ACHN (cell line): ENCODE results near the gene IFNA16.
"Not testable (repeated sequence)": the region's sequence is repeated elsewhere in the genome, so short reads cannot be mapped to it uniquely, and the experiment has no call there.

ENCODE experiments used
- DNase-seq: peaks from one replicate; pipeline ENCODE4 v3.0.0-alpha.2; 2015
- in situ Hi-C: cut with HindIII; loops from 2 replicates; pipeline ENCODE4 v1.10.0; 2017; ENCODE audit warnings: low sequenced_read_pairs, low pct_ligation_motif_present, low pct_unique_long_range_greater_than_20kb

Gene IFNA16

DNA sequence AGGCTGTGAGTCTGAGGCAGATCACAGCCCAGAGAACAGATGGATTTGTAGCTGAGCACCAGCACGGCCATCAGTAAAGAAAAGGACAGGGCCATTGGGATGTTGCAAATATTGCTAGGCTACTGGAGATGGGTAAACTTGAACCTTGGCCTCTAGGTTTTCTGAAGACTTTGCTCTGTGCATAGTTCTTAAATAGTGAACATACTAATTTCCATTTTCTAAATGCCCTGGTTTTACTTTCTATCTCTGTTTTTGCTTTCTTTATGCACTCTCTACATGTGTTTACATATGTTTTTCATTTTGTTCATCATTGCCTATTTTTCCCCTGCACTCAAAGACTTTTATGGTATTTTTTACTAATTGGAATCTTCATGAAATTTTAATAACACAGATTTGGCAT lies at the start of gene IFNA16:
Gene IFNA16 (minus strand): TSS at position 101 of the 400 bp plus-strand sequence. CDS start 6 bp downstream, at position 95.
- DNase-seq, in situ Hi-C loops: not testable (repeated sequence)

- DNase-seq: no peak
- in situ Hi-C loops: no loop called here
These were observed 48.5 kb upstream of the IFNA16 start for GRCh38 chr9:21265421-21266189.

DNA sequence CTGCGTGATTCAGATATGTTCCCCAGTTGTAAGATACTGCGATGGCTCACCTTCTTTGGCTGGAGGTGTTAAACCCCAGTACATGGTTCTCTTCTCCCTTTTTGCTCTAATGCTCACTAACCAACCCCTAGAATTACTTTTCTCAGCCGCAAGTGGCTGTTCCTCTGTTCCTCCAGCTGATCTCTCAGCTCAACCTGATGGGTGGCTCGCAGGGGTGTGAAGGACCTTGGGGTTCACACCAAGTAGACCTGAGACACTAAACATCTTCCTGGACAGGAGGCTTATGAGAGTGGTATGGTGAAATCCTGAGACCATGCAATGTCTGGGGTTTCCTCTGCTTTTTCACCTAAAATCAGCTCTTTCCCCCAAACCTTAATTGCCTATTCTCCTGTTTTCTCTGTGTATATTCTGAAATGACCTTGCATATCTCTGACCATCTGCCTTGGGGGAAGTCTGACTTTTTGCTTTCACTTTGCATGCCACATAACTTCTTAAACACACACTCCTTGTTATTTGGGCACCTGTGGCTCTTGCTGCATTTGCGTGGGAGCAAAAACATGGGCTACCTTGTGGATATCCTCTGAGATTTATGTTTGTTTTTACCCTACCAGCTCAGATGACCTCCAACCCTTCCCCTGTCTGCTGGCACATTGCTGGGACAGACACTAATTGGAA lies 38.6 kb upstream of the IFNA16 start:
- in situ Hi-C loops: no loop called here

GRCh38 chr9:21252721-21253547 lies 35.8 kb upstream of the IFNA16 start:
- DNase-seq: no peak
- in situ Hi-C loops: no loop called here

More for the DNA sequence above, 38.6 kb upstream of the IFNA16 start:
- DNase-seq: no peak

DNA sequence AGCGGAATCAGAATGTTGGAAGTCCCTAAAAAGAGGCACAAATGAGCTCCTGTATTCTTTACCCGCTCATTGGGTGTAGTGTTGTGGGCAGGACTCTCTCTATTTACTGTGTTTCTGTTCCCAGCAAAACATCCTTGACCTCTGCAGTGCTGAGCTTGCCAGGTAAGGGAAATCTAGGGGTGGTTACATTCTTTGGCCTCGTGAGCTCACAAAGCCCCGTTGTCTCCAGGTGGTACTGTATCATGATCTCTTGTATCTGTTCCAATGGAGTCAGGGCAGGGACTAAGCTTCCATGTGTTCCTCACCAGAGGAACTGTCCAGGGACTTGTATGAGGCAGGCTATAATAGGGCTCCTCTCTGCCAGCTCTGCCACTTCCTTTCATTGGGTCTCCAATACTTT lies 34.5 kb upstream of the IFNA16 start:
- DNase-seq: no peak
- in situ Hi-C loops: no loop called here

GRCh38 chr9:21251190-21251589 lies 34.1 kb upstream of the IFNA16 start:
- in situ Hi-C loops: no loop called here
- DNase-seq: no peak

DNA sequence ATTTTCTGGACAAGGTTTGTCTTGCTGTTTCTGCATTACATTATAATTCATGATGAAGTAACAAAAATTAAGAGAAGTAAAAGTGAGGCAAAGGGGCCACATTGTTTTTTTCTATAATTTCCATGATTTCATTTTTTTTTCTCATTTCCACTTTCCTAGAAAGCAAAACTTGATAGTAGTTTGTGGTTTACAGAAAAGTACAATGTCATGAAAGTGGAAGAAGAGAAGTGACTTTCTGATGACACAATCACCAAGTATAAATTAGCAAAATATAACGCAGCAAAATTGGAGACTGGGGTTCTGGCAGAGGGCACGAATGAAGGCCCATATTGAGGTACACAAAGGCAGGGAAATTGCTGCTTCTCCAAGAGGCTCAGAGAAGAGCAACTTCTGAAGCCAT lies 27.7 kb upstream of the IFNA16 start:
- in situ Hi-C loops: no loop called here
- no peak for DNase-seq

GRCh38 chr9:21239911-21240310 lies 22.8 kb upstream of the IFNA16 start, which contains the start of gene IFNA14:
Gene IFNA14 (minus strand): TSS chr9:21240005. CDS start chr9:21239935, 70 bp downstream.
- no peak for DNase-seq
- in situ Hi-C loops: no loop called here

DNA sequence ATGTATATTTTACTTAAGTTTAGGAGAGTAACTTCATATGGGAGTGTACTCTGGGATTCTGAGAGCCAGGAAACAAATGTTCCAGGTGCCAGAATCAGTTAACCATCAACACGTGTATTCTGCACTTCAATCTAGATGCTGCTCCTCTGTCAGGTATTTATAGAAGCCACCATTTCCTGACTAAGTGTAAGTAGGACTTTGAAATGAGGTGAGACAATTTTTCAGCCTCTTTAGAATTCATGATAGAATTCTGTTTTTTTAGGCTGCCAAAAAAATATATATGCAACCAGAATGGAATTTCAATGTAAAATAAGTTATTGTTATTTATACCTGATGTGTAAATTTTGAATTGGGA lies 19.2 kb upstream of the IFNA16 start:
- in situ Hi-C loops: not testable (repeated sequence)

GRCh38 chr9:21235468-21236359 lies 18.6 kb upstream of the IFNA16 start:
- DNase-seq, in situ Hi-C loops: not testable (repeated sequence)

More for the DNA sequence above, 19.2 kb upstream of the IFNA16 start:
- DNase-seq: not testable (repeated sequence)

- in situ Hi-C loops: no loop called here
- DNase-seq: no peak
These were observed 17.1 kb upstream of the IFNA16 start for GRCh38 chr9:21234153-21234687.

DNA sequence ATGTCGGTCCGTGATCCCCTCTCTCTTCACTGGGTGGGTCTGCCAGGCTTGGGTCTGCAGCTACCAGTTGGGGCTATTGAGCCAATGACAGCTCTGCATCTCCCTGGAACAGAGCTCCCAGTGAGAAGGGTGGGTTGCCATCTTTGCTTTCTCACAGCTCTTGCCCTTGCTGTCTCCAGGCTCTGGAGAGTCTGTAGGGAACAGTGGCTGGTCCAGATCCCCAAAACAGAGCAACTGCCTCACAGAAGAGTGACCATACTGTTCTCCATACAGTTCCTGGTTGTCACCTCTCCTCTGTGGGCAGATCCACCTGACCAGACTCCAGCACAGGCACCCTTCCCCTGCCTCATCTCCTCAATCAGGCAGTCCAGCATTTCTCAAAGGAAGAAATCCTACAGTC lies 16.1 kb upstream of the IFNA16 start:
- in situ Hi-C loops: no loop called here
- no peak for DNase-seq

DNA sequence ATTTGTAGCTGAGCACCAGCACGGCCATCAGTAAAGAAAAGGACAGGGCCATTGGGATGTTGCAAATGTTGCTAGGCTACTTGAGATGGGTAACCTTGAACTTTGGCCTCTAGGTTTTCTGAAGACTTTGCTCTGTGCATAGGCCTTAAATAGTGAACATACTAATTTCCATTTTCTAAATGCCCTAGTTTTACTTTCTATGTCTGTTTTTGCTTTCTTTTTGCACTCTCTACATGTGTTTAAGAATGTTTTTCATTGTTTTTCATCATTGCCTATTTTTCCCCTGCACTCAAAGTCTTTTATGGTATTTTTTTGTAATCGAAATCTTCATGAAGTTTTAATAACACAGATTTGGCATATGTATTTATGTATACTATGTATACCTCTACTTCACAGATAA lies 11.0 kb upstream of the IFNA16 start, which contains the start of gene IFNA17:
Gene IFNA17 (minus strand): TSS at position 101 of the 400 bp plus-strand sequence. CDS start 49 bp downstream, at position 52.
- DNase-seq: no peak
- in situ Hi-C loops: no loop called here

- in situ Hi-C loops, DNase-seq: not testable (repeated sequence)
These were observed 3.4 kb downstream of the IFNA16 start for GRCh38 chr9:21213411-21214326.

DNA sequence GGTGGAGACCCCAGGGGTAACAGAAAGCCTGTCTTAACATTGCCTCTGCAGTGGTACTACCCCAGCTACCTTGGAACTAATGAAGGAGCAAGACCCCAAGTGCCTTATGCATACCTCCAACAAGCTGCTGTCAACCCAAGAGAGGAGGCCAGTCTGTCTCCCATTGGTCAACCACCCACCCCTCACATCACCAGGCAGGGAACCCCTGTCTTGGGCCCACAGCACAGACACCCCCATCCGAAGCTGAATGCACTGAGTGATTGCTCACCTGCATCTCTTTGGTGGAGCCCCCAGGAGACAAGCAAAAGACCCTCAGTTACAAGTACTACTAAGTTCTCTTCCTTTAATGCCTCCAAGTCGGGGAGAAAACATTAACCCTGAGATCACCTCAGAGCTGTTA lies 5.0 kb downstream of the IFNA16 start:
- DNase-seq, in situ Hi-C loops: not testable (repeated sequence)

DNA sequence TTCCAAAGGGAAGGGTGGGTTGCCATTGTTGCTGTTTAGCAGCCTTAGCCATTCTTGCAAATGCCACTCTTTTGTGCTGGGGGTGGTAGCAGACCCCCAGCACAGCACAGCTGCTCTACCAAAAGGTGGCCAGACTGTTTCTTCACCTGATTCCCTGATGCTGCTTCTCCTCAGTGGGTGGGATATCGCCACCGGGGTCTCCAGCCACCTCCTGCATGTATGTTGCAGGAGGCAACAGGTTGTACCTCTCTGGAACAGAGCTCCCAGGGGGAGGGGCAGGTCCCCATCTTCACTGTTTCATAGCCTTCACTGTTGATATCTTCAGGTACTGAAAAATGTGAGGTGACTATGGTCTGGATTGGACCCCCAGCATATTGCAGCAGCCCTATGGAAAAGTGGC lies 6.3 kb downstream of the IFNA16 start:
- in situ Hi-C loops: not testable (repeated sequence)

GRCh38 chr9:21210311-21210710 lies 6.8 kb downstream of the IFNA16 start:
- no peak for DNase-seq
- in situ Hi-C loops: no loop called here

More for the DNA sequence above, 6.3 kb downstream of the IFNA16 start:
- not testable (repeated sequence) for DNase-seq
